HG03135 (cell line): ENCODE data around the gene TBX5.

Experiments
- ATAC-seq: cut with Tn5 transposase; IDR thresholded peaks from one replicate; pipeline ENCODE4 v1.9.1; 2021; ENCODE audit warnings: mild to moderate bottlenecking, moderate library complexity; ENCODE audit not compliant: unreplicated experiment

Gene TBX5

GRCh38 chr12:114406984-114407841, 1.3 kb upstream of the TBX5 start:
- ATAC-seq: no peak

- no peak for ATAC-seq
These were observed 506 bp upstream of the TBX5 start for GRCh38 chr12:114406316-114406983.

- no peak for ATAC-seq
These were observed 922 bp downstream of the TBX5 start for GRCh38 chr12:114404926-114405518.

- ATAC-seq: no peak
These were observed 1.6 kb downstream of the TBX5 start for GRCh38 chr12:114404083-114404925.

GRCh38 chr12:114403690-114404066, 2.3 kb downstream of the TBX5 start:
- ATAC-seq: no peak

DNA sequence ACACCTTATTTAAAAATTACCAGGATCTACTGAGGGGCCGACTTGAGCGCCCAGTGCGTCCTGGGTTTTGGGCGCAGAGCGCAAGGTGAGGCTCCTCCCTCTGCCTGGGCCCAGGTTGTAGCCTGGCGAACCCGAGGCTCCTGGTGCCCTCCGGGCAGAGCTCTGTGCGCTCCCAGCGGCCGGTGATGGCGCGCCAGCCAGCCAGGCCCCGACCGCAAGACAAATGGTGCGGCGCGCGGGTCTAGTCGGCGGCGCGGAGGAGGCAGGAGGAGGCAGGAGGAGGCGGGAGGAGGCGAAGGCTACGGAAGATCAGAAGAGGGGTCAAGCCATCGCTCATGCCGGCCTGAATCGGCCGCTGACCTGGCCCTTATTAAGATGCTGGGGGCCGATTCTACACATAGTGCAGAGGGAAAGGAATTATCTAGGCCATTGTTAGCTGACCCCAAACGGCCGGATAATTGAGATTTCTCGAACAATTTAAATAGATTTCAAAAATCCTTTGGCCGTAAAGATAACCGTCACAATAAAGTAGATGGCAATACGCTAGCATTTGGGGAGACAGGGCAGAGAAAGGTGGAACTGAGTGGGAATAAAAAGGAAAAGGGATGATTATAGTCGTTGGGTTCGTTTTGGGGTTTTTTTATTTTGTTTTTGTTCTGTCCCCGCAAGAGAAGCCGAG, 2.8 kb downstream of the TBX5 start:
- ATAC-seq: no peak

GRCh38 chr12:114402084-114402717, 3.7 kb downstream of the TBX5 start:
- ATAC-seq: no peak

DNA sequence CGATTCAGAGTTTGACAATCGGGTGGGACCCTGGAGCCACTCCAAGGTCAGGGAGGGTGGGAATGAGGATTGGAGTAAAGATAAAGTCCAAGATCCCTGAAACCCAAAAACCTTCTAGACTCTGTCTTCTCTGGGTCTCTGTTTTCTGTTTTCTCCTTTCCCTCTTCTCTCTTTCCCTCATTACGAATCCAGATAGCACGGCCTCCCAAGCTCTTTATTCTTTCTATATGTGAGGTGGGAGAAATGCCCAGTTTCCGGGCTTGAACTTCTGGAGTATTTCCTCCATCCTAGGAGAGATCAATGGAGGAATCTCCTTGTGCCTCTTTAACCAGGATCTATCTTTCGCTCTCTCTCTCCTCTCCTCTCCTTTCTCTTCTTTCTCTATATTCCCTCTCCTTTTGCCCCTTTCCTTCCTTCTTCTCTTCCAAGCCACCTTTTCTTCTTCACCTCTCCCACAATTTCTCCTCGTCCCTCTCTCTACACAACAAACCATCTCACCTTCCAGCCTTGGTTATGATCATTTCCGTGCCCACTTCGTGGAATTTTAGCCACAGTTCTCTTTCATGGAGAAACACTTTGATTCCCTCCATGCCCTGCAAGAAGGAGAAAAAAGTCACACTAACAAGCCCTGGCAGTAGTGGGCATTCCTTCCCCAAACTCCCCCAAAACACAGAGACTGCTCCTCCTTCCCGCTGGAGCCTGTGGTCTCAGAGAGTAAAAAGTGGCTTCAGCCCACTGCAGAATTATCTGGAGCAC, 4.4 kb downstream of the TBX5 start:
- ATAC-seq: no peak

- ATAC-seq: no peak
These were observed 5.0 kb downstream of the TBX5 start for GRCh38 chr12:114400925-114401324.

GRCh38 chr12:114400361-114400811, 5.6 kb downstream of the TBX5 start:
- ATAC-seq: no peak

DNA sequence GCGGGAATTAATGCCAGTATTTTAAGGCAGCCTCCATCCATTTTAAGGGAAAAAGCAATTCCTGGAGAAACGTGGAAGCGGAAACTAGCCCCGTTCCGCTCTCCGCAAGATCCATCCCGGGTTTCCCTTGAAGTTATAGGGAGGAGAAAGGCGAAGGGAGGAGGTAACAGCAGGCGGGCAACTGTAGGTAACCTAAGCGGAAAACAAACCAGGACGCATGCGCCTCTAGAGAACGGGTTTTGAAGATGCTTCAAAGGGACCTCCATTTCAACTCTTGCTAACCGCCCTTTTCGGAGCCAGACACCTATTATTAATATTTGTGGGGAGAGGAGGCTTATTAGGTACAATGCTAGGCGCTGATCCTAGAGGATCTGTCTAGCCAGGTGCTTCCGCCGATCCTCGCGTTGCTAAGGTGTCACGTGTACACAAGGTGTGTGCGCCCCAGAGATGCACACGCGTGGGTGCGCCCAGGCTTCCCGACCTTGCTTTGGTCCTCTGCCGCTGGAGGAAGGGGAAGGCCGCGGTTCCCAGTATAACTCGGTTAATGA, 6.2 kb downstream of the TBX5 start:
- no peak for ATAC-seq

DNA sequence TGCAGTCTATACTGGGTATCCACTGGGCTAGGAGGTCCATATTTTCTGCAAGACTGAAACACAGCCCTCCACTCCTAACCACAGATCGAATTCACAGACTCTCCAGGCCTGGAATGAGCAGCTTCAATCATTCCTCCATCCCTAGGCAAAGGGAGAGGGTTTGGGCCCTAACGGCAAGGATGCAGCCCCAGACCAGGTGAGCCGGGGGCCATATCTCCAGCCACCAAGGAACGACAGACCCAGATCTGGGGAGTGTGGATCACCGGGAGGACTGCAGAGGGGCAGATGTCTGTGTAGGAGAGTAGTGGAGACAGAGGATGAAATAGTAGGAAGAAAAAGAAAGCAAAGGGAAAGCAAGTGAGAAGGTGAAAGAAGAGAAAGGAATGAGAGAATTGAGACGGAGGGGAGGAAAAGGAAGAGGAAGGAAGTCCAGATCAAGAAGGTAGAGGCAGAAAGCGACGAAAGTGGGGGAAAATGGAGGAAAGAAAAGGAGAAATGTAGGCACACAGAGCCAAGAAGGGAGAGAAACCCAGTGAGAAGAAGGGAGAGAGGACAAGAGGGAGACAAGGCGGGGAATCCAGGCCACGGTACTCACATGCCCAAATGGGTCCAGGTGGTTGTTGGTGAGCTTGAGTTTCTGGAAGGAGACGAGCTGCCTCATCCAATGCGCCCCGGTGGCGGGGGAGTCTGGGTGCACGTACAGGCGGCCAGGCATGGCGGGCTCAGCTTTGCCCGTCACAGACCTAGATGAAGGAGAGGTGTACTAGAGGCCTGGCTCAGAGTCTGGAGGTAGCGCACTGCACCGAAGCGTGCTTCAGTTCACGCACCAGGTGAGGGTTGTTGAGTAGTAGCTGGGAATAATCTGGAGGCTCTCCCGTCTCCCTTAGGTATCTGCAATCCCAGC, 7.7 kb downstream of the TBX5 start:
- ATAC-seq: no peak

DNA sequence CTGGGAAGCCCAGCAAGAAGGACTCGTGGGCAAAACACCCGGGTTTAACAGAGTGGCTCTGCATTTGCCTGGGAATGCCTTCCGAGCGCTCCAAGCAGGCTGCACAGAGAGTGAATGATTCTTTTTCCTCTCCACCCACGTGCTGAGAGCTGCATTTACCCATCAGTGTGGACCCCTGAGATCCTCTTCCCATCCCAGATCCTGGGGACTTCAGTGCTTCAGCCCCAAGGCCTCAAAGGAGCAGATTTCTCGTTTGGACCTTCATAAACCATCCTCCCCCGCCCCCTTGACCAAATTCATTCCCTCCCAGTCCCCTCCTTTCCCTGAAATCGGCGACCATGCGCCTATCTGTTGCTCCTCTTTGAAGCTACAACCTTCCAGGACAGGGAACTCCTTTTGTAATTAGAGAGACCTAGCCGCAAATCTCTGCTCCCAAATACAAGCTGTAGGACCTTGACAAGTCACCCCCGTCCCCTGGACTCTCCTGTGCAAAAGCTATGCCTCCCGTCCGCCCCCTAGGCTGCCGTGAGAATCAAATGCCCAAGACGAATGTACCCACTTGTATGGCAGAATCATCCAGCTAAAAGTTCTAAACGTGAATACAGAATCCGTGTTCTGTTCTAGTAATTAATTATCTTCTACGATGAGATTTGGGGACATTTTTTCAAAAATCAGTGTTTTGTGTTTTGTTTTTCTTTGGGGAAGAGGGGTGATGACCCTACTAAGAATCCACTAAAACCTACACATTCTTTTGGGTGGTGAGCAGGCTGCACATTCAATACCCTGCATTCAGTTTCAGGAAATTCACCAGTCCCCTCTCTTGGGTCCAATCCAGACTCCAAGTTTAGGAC, 8.8 kb downstream of the TBX5 start:
- no peak for ATAC-seq

DNA sequence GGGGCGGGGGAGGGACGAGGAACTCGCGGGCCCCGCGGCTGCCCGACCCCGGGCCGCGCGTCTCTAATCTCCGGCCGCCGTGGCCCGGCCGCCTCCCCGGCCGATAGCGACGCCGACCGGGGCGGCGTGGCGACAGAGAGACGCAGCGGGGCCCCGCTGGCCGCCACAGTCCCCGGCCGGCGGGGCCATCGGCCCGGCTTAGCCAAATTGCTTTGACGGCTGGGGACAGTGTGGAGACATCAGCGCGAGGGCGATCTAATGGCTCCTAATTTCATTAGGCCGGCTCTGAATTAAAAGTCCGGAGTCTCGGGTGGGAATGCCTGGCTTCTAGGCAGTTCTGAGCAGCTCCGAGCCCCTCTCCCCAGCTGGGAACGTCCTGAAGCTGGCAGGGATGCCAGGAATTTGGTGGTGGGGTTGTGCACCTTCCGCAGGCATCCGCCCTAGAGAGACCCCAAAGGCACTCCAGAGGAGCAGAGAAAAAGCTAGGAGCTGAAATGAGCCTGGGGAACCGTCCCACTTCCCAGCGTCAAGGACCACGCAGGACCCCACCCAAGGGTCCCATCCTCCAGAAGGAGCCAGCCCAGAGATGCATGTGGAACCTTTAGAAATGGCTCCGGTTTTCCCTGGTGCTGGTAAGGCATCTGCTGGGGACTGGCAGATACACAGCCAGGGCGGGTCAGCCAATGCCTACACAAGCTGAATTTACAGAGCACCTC, 9.6 kb downstream of the TBX5 start:
- ATAC-seq: no peak

GRCh38 chr12:114395755-114396152, 10.2 kb downstream of the TBX5 start:
- ATAC-seq: no peak

- ATAC-seq: no peak
These were observed 10.7 kb downstream of the TBX5 start for GRCh38 chr12:114395233-114395632.
